ENCODE results near the gene STPG4. TPM values are rescaled to one million over a fixed set of nuclear protein-coding genes. Genes with fewer than 3 reads are reported as not detected.

Gene STPG4
- total and polyA plus RNA-seq, 2 experiments from 2014 or later = not detected

DNA sequence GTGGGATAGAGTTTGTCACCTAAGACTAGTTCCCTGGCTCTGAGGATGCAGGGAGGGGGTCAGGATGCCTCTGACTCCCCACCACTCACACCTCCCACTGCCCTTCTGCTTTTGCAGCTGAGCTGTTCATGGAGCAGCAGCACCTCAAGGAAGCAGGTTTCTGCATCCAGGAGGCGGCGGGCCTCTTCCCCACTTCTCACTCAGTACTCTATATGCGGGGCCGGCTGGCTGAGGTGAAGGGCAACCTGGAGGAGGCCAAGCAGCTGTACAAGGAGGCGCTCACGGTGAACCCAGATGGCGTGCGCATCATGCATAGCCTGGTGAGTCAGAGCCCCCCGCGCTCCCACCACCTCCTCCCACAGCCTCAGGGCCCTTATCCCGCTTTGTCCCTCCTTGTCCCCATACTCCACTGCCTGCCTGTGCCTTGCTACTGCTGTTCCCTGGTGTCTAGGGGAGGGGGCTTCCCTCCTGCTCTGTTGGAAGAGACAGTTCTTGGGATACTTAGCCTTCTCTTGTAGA lies 94.4 kb downstream of the STPG4 start:
- WGBS, 2 experiments (ENCODE audit: low coverage in 1 of 2, low lambda C conversion rate in 2 of 2, missing lambda C conversion rate in 2 of 2) = 96 to 99% methylated on average over 9 to 11 of the region's 11 CpGs
- Histone ChIP-seq H3K4me1 (ENCODE audit: insufficient read depth) (peaks cover 67% of the 10 kb centered on the region), H3K27ac (no peak overlapping the region), H3K9me2 (ENCODE audit: insufficient read depth) (no peaks in the 10 kb centered on the region), H2AFZ (no peak overlapping the region), H3K9me3 (ENCODE audit: low read depth) (no peaks in the 10 kb centered on the region), H3K27me3 (replicated peaks; ENCODE audit: insufficient read depth) (no peaks in the 10 kb centered on the region), H4K20me1 (ENCODE audit: insufficient read depth) (no peaks in the 10 kb centered on the region), H3K9ac (no peak overlapping the region), H3K36me3 (ENCODE audit: low read depth) (peaks cover 24% of the 10 kb centered on the region; the same call in 1 of the 2 replicates), H3K4me2 (ENCODE audit: unreplicated experiment) (no peak overlapping the region), H3F3A (ENCODE audit: insufficient read depth) (peaks cover 72% of the 10 kb centered on the region), H3K4me3 (no peak overlapping the region), H3K79me2 (ENCODE audit: insufficient read depth) (no peaks in the 10 kb centered on the region)
- no peak for TF ChIP-seq EZH2phosphoT487 (IDR thresholded peaks at IDR 0.05; ENCODE audit: insufficient read depth, low read depth)
- no peak for TF ChIP-seq EZH2 (IDR thresholded peaks at IDR 0.05; ENCODE audit: insufficient read depth, poor library complexity, severe bottlenecking)
- in situ Hi-C loops (cut with MboI) = no loop called here
- DNase-seq = no peak

DNA sequence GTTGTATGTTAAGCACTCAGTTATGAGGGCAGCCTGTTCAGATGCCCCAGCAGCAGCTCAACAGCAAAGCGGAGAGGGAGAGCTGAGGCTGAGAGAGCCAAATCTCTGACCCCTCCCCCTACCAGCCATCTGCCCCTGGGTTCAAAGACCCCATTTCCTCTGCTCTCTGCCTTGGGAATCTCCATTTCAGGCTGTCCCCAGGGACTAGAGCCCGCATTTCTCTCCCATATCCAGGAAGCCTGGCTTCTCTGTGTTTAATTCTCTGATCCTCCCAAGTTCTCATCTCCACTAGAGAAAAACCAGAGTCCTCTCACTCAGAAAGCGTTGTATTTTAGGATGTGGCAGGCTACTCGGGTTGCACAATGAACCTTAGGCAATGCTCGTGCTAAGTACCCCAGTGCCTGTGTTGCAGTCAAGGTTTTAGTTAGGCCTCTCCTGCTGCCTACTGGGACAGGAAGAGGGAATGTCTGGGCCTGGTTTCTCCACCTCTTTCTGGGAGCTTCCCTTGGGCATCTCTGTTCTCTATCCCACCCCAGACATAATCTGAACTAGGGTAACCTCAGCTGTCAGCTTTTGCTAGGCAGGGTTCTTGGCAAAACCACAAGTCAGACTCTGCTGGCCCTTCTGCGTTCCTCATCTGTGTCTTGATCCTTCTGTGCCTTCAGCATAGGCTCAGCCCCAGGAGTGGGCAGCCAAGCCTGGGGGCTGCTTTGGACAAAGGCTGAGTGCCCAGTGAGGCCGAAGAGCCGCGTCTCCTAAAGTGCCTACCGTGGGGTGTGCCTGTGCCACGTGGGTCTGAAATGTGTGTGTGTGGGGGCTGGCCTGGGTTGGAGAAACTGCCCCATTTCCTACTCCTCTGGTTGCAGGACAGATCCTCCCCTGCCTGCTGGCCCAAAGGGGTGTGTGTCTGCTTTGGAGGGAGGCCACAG lies 96.8 kb downstream of the STPG4 start:
- Histone ChIP-seq H3K4me1 (ENCODE audit: insufficient read depth) (peaks cover 47% of the 10 kb centered on the region), H3K9me2 (ENCODE audit: insufficient read depth) (no peaks in the 10 kb centered on the region), H3K36me3 (ENCODE audit: low read depth) (peaks cover 25% of the 10 kb centered on the region; the same call in 1 of the 2 replicates), H3K4me2 (ENCODE audit: unreplicated experiment) (peak overlapping the region; percentile 26), H3K27ac (peak overlapping the region; percentile 90), H3K79me2 (ENCODE audit: insufficient read depth) (no peaks in the 10 kb centered on the region), H3K4me3 (no peak overlapping the region), H3F3A (ENCODE audit: insufficient read depth) (peaks cover 62% of the 10 kb centered on the region), H3K27me3 (replicated peaks; ENCODE audit: insufficient read depth) (no peaks in the 10 kb centered on the region), H3K9me3 (ENCODE audit: low read depth) (no peaks in the 10 kb centered on the region), H3K9ac (peak overlapping the region; percentile 77), H4K20me1 (ENCODE audit: insufficient read depth) (no peaks in the 10 kb centered on the region), H2AFZ (no peak overlapping the region; the same call in 1 of the 2 replicates)
- DNase-seq = peak; percentile 85
- in situ Hi-C loops (cut with MboI) = no loop called here
- TF ChIP-seq EZH2phosphoT487 (IDR thresholded peaks at IDR 0.05; ENCODE audit: insufficient read depth, low read depth) = no peak
- TF ChIP-seq EZH2 (IDR thresholded peaks at IDR 0.05; ENCODE audit: insufficient read depth, poor library complexity, severe bottlenecking) = no peak
- 31 to 32% methylated on average over 11 of the region's 11 CpGs for WGBS, 2 experiments (ENCODE audit: low coverage in 1 of 2, low lambda C conversion rate in 2 of 2, missing lambda C conversion rate in 2 of 2)

DNA sequence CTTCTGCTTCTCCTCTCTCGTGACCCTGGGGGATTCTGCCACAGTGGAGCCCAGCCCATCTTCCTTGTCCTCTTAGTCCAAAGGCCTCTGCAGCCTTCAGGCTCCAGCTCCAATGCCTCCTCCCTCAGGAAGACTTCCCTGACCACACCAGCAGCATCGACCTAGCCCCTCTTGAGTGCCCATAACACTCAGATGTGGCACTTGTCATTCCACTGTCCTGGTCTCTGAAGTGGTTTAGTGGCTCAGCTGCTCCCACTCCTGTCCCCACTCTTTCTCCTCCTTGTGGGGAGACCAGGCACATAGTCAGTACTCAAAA lies 97.5 kb downstream of the STPG4 start:
- H3K27ac ChIP-seq = peak overlapping the region; percentile 90
- in situ Hi-C loops (cut with MboI) = no loop called here
- DNase-seq = no peak

DNA sequence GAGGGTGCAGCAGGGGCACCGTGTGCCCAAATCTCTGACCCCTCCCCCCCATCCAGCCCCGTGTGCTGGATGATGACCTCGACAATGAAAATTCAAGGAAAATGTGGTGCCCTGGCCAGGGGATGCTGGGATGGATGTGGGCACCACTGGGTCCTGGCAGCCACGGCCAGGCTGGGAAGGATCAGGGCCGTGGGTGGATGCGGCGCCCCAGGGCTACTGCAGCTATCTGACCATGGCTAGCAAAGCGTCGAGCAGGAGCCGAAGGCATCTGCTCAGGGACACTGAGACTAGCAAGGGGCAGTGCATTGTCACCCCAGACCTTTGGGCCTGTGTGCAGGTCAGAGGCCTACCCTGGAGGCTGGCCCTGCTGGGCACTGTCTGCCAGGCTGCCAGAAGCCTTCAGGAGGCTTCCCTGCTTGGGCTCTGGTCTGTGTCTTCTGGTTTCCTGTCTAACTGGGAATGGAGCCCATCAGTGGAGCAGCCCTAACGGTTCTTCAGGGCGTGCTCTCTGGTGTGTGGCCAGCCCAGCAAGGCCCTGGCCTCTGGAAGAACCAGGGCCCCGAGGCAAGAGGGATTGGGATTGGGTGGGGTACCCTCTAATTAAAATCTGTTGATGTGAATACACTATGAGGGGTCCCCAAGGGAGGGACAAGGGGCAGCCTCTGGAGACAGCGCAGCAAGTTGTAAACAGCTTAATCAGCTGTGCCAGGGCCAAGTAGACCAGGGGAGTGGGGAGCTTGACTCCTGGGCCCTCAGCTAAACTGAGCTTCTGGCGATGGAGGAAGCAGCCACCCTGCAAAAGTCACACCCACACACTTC lies 98.0 kb downstream of the STPG4 start:
- 9 to 17% methylated on average over 12 to 15 of the region's 15 CpGs for WGBS, 2 experiments (ENCODE audit: low coverage in 1 of 2, low lambda C conversion rate in 2 of 2, missing lambda C conversion rate in 2 of 2)
- DNase-seq = peak; percentile 74

More for the DNA sequence above, 97.5 kb downstream of the STPG4 start:
- H3K36me3 ChIP-seq (ENCODE audit: low read depth) = peaks cover 21% of the 10 kb centered on the region; the same call in 1 of the 2 replicates
- TF ChIP-seq EZH2phosphoT487 (IDR thresholded peaks at IDR 0.05; ENCODE audit: insufficient read depth, low read depth) (no peak), EZH2 (IDR thresholded peaks at IDR 0.05; ENCODE audit: insufficient read depth, poor library complexity, severe bottlenecking) (no peak)
- H3K79me2 ChIP-seq (ENCODE audit: insufficient read depth) = no peaks in the 10 kb centered on the region
- no peaks in the 10 kb centered on the region for H3K27me3 ChIP-seq (replicated peaks; ENCODE audit: insufficient read depth)
- no peak overlapping the region for H2AFZ ChIP-seq
- no peak overlapping the region for H3K4me3 ChIP-seq
- peaks cover 55% of the 10 kb centered on the region for H3F3A ChIP-seq (ENCODE audit: insufficient read depth)
- no peaks in the 10 kb centered on the region for H3K9me3 ChIP-seq (ENCODE audit: low read depth)
- peaks cover 41% of the 10 kb centered on the region for H3K4me1 ChIP-seq (ENCODE audit: insufficient read depth)
- WGBS, 2 experiments (ENCODE audit: low coverage in 1 of 2, low lambda C conversion rate in 2 of 2, missing lambda C conversion rate in 2 of 2) = 14 to 26% methylated on average over 2 of the region's 2 CpGs
- H3K9me2 ChIP-seq (ENCODE audit: insufficient read depth) = no peaks in the 10 kb centered on the region
- H3K4me2 ChIP-seq (ENCODE audit: unreplicated experiment) = peak overlapping the region; percentile 26
- no peaks in the 10 kb centered on the region for H4K20me1 ChIP-seq (ENCODE audit: insufficient read depth)
- peak overlapping the region; percentile 77 for H3K9ac ChIP-seq

More for the DNA sequence above, 98.0 kb downstream of the STPG4 start:
- TF ChIP-seq EZH2 (IDR thresholded peaks at IDR 0.05; ENCODE audit: insufficient read depth, poor library complexity, severe bottlenecking) = no peak
- no peak for TF ChIP-seq EZH2phosphoT487 (IDR thresholded peaks at IDR 0.05; ENCODE audit: insufficient read depth, low read depth)
- Histone ChIP-seq H3F3A (ENCODE audit: insufficient read depth) (peaks cover 50% of the 10 kb centered on the region), H3K4me2 (ENCODE audit: unreplicated experiment) (peak overlapping the region; percentile 64), H2AFZ (no peak overlapping the region; the same call in 1 of the 2 replicates), H3K4me3 (no peak overlapping the region), H3K4me1 (ENCODE audit: insufficient read depth) (peaks cover 35% of the 10 kb centered on the region), H4K20me1 (ENCODE audit: insufficient read depth) (no peaks in the 10 kb centered on the region), H3K9me2 (ENCODE audit: insufficient read depth) (no peaks in the 10 kb centered on the region), H3K79me2 (ENCODE audit: insufficient read depth) (no peaks in the 10 kb centered on the region), H3K27ac (peak overlapping the region; percentile 90), H3K9ac (peak overlapping the region; percentile 77), H3K27me3 (replicated peaks; ENCODE audit: insufficient read depth) (no peaks in the 10 kb centered on the region), H3K9me3 (ENCODE audit: low read depth) (no peaks in the 10 kb centered on the region), H3K36me3 (ENCODE audit: low read depth) (peaks cover 15% of the 10 kb centered on the region; the same call in 1 of the 2 replicates)
- in situ Hi-C loops (cut with MboI) = no loop called here

Data from GM23248 (cell line).